Stimulated activated CD8-positive, alpha-beta memory T cell treated with anti-CD3 and anti-CD28 coated beads, Interleukin-12 subunit alpha, Interleukin-12 subunit beta, amount 100 ng/mL, for 4 hours (primary cell): ENCODE data around the gene TNFRSF1B.
"Not testable (repeated sequence)": the region's sequence is repeated elsewhere in the genome, so short reads cannot be mapped to it uniquely, and the experiment has no call there.

ENCODE experiments used
- DNase-seq: peaks from one replicate; pipeline ENCODE4 v3.0.0-alpha.2; 2020; ENCODE audit warnings: low read depth

Gene TNFRSF1B

DNA sequence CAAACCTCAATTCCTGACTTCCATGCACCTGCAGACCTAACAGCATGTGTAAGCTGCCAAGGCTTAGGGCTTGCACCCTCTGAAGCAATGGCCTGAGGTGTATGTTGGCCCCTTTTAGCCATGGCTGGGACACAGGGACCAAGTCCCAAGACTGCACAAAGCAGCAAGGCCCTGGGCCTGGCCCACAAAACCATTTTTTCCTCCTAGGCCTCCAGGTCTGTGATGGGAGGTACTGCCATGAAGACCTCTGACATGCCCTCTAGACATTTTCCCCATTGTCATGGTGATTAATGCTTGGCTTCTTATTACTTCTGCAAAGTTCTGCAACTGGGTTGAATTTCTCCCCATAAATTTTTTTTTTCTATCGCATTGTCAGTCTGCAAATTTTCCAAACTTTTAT lies 55.9 kb downstream of the TNFRSF1B start:
- not testable (repeated sequence) for DNase-seq

GRCh38 chr1:12224092-12224491 lies 57.3 kb downstream of the TNFRSF1B start:
- DNase-seq: not testable (repeated sequence)

- DNase-seq: no peak
Measured at GRCh38 chr1:12228979-12229378, 62.2 kb downstream of the TNFRSF1B start.

DNA sequence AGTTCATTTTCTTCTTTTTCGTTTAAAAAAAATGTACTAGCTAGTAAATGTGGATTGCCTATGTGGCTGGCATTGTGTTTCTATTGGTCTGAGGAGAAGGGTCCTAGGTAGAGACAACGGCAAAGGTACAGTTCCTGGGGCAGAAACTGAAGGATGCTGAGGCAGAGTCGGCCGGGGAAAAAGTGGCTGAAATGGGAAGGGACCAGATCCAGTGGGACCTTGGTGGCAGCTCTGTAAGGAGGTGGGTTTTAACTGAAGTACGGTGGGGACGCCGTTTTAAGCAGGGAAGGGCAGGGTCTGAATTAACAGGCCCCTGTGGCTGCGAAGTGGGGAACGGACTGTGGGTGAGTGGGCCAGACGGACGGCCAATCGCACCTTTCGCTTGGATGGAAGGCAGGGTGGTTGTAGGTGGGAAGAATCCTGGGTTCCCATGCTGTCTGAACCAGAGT lies 62.6 kb downstream of the TNFRSF1B start:
- DNase-seq: no peak

- DNase-seq: peak; percentile 75
Measured at GRCh38 chr1:12229835-12230548, 63.2 kb downstream of the TNFRSF1B start, which contains the start of gene VPS13D. VPS13D (plus strand) TSS chr1:12230030; CDS start chr1:12234267, 4,237 bp downstream.

- no peak for DNase-seq
Measured at GRCh38 chr1:12230549-12231275, 63.9 kb downstream of the TNFRSF1B start.

DNA sequence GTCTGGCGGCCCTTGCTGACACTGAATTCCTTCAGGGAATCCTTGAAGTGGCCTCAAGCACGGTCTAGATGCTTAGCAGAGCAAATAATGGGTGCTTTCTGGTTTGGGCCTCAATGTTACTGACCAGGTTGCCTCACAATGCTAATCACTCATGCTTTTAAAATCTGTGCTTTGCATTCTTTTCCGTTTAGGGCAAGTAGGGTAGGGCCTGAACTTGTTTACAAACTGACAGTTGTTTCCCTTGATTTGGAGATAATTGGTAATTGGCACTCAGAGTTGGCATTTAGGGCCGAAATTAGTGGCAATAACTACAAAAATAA lies 64.4 kb downstream of the TNFRSF1B start:
- DNase-seq: no peak

GRCh38 chr1:12232221-12232620 lies 65.4 kb downstream of the TNFRSF1B start:
- DNase-seq: no peak

DNA sequence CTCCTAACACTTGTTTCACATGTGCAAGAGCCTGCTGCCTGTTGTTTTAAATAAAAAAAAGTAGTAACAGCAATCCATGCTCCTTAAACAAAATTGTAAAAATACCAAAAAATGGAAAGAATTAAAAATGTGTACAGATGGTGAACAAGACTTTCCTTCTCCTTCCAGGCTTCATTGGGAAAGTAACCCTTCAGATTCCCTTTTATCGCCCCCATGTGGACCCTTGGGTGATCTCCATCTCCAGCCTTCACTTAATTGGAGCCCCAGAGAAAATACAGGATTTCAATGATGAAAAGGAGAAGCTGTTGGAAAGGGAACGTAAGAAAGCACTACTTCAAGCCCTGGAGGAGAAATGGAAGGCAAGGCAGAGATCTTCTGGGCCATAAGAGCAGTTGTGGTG lies 77.3 kb downstream of the TNFRSF1B start:
- DNase-seq: no peak

GRCh38 chr1:12244585-12244984 lies 77.8 kb downstream of the TNFRSF1B start:
- no peak for DNase-seq

- no peak for DNase-seq
Measured at GRCh38 chr1:12245116-12245515, 78.3 kb downstream of the TNFRSF1B start.

GRCh38 chr1:12245733-12246132 lies 78.9 kb downstream of the TNFRSF1B start:
- no peak for DNase-seq

DNA sequence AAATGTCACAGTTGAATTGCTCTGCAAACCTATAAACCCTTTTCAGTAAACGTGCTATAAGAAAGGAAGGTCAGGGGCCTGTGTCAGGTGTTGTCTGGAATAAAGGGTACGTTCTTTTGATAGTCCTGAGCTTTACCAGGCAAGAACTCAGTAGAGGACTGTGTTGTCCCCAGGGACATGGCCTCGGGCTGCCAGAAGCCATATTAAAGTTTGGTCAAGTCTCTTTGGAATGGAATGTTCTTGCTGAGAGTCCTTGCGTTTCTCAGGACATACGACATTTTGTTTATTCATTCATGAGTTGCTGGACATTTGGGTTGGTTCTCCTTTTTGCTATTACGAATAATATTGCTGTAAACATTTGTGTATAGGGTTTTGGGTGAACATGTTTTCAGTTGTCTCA lies 79.8 kb downstream of the TNFRSF1B start:
- DNase-seq: no peak

DNA sequence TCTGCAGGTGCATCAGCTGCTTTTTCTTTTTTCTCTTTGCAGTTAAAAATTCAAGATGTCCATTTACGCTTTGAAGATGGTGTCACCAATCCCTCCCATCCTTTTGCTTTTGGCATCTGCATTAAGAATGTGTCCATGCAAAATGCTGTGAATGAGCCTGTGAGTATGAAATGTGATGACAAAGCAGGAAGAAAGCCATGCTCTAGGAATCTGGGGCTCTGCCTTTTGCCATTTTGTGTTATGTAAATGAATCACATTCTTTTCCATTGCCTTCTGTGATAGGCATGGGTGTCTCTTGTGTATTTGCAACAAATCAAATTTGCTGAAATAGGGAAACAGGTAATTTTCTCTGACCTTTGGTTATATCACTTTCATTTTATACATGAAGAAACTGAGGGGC lies 82.4 kb downstream of the TNFRSF1B start:
- DNase-seq: no peak

- DNase-seq: no peak
Measured at GRCh38 chr1:12249748-12250147, 83.0 kb downstream of the TNFRSF1B start.

DNA sequence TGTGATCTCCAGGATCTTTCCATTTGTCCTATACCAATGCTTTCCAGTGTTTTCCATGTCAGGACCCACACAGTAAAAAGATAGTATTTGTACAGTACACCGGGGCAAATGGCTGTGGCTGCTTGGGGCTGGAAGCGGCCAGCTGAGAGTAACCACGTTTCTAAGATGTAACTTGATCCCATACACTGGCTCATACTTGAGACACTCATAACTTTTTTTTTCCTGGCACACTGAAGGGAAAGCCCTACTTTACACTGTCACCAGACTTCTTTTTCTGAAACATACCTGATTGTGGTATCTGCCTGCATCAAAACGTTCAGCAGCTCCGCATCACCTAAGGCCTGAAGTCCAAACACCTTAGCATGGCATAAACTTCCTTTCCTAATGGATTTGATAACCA lies 84.7 kb downstream of the TNFRSF1B start:
- no peak for DNase-seq

DNA sequence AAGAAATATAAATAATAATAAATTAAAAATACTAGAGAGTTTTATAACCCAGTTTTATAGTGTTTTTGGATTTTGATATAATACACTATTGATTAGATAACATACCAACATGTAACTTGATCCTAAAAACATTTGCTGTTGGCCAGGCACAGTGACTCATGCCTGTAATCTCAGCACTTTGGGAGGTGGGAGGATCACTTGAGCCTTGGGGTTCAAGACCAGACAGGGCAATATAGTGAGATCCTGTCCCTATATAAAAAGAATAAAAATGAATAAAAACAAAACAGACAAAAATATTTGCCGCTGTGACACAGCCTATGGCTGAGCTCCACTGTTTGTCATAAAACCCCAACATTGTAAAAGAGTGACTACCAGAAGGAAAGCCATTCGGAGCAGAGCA lies 89.1 kb downstream of the TNFRSF1B start:
- no peak for DNase-seq

GRCh38 chr1:12258272-12258671 lies 91.5 kb downstream of the TNFRSF1B start:
- DNase-seq: no peak
